Middle frontal gyrus (tissue), 1 donor: ENCODE measurements around the gene SPAG17.

ENCODE experiments used
- DNase-seq: peaks from one replicate; pipeline ENCODE4 v3.0.0-alpha.2; 2015; ENCODE audit warnings: low spot score; ENCODE audit errors: extremely low spot score

The SPAG17 gene

DNA sequence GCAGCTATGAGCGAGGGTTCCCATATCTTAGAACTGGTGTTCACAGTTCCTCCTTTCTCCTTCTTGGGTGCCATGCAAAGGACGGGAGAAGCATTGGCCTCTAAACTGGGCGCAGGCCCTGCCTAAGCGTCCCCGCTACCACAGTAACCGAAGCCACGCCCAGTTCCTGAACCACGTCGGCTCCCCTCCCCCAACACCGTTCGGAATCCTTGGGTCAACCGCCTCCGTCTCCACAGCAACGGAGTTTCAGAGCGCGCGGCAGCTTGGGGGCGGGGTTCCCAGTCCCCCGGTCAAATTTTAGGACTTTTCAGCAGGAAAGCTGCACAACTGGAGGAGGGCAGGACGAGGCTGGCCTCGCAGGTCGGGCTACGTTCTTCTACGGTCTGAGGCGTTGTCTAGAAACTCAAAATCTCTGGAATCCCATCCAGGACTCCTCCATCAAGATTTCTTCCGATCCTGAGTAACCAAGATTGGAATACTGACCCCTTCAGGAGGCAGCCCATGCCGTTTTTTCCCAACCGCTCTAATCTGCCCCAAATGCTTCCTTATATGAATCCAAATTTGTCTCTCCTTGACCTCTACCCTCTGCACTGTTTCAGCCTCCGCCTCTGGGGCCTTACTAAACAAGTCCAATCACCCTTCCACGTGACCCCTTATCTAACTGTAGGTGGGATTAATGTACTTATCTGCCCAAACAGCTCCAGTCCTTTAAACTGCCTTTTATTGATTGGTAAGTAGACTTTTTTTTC, at the start of gene SPAG17:
Gene SPAG17, minus strand, starts transcription at position 145 of the 749 bp plus-strand sequence. Its CDS starts 71 bp downstream, at position 74.
- DNase-seq = no peak

DNA sequence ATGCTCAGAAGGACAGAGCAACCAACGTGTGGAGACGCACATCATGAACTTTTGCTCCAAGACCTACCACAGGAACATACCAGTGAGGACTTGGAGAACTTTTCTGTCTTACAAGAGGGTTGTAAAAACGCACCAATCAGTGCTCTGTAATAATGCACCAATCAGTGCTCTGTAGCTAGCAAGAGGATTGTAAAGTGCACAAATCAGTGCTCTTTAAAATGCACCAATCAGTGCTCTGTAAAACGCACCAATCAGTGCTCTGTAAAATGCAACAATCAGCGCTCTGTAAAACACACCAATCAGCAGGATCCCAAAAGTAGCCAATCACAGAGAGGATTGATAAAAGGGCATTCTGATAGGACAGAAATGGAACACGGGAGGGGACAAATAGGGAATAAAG, 40.4 kb upstream of the SPAG17 start:
- DNase-seq = no peak

DNA sequence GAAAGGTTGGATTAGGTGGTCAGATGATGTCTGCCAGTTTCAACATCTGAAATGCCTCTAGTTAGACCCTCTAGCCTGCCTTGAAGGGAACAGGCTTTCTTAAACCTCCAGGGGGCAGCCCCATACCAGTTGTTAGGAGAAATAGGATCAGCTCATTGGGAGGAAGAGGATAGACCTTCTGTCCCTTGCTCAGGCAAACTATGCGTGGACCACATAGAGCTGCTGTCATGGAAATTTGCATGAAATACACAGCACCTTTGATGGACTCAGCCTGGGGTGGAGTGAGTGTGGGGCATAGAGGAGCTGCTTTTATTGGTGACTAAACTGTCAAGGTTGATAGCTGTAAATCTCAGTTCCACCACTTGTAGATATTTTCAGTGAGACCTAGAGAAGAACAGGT, 38.4 kb upstream of the SPAG17 start:
- no peak for DNase-seq

DNA sequence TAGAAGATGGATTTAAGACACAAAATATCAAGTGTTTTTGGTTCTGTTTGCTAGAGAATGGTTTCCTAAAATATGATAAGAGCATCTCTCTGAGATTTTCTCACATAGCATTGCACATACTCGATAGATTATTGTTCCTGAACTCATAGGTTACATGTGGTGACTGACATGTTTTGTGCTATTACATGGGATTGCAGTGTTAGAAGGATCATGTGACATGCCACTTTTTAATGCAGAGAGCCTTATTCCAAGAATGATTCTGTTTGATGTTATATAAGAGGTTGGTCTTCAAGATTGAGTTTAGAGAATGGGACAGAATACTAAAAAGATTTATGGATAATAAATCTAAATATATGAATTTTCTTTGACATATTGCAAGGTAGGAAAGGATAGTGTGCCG, 34.4 kb upstream of the SPAG17 start:
- DNase-seq = no peak

DNA sequence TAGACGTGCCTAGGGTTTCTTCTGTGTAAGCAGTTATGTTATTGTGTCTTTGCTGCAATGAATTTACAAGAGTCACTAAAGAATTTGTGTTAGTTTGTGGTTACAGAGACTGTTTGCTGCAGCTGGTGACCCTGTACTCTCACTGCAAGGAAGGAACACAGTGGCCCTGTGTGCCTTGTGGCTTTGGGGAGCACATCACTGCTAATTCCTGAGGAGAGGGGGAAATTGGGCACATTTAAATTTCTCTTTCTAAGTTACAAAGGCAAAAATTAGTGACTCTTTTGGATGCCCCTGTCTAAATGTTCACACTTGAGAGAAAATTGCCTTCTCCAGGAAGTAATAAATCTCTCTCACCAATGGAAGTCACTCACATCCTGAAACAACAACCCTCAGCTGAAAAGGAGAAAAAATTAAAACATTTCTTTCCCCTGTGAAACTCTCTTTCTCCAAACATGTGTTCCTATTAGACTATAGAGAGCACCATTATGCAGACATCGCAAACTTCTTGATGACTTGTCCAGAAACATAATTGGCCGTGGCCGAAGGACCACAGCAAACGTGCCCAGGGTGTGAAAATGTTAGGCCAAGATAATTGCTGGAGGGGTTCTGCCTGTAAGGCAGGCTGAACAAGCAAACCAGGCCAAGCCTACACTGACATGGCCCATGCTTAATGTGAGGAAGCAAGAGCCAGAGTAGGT, 32.3 kb upstream of the SPAG17 start:
- DNase-seq = no peak

DNA sequence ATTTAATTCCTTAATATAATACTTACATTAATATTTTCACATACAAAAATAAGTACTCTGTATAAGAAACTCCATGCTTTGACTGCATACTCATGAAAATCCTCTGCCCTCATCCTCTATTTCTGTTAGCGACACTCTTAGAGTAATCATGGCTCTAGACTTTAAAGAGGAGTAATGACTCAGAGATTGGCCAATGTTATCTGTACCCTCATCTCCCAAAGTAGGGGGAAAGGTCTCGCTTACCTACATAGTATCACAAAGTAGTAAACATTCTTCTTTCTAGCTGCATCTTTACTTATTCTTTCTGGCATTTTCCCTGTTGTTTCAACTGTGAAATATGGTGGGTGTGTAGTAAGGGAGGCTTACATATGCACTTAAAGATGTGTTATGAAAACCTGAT, 29.8 kb upstream of the SPAG17 start:
- no peak for DNase-seq

DNA sequence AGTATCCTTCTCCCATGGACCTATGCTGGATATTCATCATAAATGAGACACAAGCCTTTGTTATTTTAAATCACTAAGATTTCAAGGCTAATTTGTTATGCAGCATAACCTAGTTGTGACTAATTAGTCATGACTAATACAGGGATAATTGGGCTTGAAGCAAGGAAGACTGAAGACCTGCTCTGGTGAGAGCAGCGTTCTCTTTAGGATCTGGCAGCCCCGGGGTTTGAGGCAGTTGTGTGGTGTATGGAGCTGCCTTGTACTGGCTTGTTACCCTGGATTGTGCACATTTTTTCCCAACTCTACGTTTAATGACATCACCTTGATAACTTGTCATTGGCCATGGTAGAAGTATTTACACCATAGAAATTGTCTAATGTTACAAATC, 25.7 kb upstream of the SPAG17 start:
- no peak for DNase-seq

DNA sequence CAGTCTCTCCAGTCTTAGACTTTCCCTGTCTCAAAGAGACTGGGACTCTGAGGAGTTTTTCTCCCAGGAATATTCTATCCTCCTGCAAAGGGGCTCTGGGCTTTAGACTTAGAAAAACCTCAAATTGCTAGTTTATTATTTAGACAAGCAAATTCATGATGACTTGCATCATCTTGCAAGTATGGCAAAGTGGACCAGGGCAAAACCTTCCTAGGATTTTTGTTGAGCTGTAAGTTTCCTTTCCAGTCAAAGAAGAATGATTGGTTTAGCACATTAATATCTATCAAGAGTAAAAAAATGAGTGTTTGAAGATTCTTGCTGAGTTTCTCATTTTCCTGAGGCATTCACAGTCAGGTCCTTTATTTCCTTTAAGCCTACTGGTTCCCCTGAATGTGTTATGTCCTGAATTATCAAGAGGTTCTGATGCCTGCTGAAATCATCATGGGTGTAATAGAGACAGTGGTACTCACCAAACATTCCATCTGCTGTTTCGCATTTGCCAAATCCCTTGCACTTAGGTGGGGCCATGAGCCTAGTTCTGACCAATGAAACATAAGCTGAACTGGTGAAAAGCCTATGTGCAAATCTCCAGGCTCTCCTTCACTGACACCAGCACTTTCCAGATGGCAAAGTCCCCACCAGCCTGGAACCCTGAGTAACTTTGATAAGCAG, 25.2 kb upstream of the SPAG17 start:
- no peak for DNase-seq

DNA sequence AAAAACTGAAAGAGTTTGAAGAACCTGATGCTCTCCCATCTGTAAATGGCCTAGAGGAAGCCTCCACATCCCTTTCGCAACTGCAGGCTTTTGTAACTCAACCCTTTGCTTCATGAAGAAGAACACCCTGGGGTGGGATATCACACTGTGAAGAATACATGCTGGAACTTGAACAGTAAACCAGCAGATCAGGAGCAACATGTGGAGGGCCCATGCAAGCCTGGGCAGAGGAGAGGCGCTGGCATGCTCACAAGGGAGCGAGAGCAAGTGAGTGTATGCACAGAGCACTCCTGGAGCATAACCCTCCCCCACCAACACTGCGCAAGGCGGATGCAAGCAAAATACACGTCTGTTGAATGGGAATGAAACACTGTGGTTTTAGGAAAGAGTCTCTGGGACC, 24.6 kb upstream of the SPAG17 start:
- no peak for DNase-seq

DNA sequence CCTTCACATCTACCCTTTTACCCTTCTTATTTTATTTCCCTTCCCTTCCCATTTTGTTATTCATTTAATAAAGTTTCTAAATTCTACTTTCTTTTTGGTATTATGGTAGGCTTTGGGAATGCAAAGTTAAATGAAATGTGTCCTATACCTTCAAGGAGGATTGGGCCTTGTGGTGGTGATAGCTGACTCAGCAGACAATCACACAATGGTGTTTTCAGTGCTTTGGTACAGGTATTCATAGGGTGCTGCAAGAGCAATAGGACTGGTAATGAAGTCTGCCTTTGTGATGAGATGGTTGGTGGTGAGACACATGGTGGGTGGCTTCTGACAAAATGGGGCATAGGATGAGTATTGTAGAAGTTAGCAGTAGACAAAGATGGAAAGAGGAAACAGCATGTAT, 21.9 kb upstream of the SPAG17 start:
- DNase-seq = no peak

DNA sequence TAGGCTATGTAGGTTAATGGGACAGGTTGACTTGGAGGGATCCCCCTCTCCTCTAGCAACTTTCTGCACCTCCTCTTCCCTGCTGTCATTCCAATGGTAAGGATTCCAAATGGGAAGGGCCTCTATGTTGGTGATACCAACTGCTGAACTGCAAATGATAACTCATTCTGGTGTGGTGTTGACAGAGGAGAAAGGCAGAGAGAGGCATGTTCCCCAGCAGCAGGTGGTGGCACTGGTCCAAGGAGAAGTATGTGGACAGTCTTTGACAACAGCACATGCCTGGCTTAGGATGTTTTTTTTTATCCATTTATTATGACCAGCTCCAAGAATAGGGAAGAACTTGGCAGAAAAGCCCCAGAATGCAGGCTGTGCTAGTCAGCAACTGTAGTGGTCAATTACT, 19.6 kb upstream of the SPAG17 start:
- no peak for DNase-seq

DNA sequence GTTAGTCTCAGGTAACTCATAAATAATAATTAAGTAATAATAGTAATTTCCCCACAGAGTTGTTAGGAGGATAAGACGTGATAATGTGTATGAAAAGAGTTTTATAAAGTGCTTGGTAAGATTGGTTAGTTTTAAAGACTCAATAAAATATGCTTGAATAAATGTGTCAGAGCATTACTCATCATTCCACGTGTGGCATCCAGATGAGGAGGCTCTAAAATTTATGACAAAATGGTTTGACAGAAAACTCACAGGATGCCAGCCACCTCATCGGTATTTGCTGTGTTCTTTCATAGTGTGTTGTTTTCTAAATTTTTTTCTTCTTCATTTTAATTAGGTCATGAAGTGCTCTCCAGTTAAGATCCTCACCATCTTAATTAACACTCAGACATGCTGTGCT, 19.1 kb upstream of the SPAG17 start:
- DNase-seq = no peak

DNA sequence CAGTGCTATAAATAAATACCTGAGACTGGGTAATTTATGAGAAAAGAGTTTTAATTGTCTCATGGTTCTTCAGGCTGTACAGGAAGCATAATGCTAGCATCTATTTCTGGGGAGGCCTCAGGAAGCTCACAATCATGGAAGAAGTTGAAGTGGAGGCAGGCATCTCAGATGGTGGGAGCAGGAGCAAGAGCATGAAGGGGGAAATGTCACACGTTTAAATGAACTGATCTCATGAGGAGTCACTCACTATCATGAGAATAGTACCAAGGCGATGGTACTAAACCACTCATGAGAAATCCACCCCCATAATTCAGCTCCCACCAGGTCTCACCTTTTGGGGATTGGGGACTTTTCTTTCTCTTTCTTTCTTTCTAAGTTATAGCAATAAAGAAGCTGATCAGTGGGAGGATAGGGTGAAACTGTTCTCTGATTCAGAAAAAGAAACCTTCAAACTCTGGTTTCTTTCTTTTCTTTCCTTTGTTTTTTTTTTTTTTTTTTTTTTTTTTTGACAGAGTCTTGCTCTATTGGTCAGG, 17.1 kb upstream of the SPAG17 start:
- no peak for DNase-seq

DNA sequence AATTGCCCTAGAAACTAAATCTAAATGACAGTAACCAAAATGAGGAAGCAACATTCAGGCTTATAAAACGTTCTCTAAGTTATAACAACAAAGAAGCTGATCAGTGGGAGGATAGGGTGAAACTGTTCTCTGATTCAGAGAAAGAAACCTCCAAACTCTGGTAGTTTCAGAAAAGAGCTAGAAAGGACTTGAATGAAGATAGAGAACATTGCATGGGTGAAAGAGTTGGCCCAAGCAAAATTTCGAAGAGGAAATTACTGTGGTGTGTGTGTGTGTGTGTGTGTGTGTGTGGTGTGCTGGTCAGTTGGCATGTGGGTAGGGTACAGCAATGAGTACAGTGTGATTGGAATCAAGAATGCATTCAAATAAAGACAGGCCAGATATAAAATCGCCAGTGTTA, 16.5 kb upstream of the SPAG17 start:
- no peak for DNase-seq

DNA sequence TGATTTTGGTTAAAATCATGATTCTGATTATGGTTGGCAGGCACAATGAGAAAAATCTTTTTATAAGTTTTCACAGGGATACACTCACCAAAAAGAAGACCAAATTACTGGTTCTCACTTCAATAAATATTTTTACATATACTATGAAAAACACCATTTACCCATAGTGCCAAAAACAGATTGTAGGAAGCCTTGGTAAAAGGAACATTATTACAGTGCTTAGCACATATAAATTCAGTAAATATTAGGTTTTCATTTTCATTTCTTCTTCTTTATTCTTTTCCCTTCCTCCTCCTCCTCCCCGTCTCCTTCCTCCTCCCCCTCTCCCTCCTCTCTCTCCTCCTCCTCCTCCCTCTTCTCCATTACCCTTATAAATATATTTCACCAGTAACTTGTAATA, 15.8 kb upstream of the SPAG17 start:
- no peak for DNase-seq

DNA sequence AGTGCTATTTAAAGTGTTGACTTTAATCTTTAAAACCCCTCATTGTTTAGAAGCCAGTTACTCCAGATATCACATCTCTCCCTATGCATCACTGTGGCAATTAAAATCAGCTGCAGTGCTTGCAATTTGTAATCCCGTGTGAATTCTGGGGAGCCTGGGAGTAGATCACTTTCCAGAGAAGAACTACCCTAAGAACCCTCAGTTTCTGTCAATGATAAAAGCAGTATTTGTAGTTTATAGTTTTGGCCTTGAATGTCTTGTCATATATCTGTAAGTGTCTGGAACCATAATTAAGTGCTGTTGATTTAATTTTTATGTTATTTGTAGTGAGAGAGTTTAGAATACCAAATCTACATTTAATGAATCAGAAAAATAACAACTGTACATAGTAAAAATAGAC, 5.5 kb upstream of the SPAG17 start:
- DNase-seq = no peak

DNA sequence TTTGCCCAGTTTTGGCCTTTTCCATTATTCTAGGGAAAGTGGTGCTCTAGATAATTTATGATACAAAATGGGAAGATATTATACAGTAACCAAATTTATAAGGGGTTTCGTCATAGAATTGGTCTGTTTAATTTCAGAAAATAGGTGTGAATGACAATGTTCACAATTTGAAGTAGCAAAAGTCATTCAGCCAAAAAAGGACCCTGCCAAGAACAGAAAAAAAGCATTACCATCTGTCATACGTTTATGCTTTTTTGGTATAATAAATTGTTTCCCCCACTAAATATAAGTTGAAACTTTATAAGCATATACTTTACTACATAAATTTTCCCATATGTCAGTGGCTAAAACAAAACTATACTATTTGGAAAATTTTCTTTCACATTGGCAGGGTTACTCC, 4.5 kb upstream of the SPAG17 start:
- no peak for DNase-seq

DNA sequence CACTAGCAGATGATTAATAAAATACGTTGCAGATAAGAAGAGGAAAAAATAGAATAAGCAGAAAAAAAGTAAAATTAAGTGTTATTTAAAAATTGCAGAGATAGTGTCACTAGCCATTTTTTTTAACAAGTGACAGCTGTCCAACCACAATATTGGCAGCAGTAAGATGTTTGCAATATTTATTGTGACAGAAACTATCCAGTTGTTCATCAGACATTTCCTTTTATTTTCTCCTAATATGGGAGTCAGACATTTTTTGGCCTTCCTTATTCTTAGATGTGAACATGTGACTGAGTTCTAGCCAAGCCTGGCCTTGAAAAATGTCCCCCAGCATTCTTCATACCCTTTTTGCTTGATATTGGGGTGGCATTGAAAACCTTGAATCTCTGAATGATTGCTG, 3.4 kb upstream of the SPAG17 start:
- no peak for DNase-seq

DNA sequence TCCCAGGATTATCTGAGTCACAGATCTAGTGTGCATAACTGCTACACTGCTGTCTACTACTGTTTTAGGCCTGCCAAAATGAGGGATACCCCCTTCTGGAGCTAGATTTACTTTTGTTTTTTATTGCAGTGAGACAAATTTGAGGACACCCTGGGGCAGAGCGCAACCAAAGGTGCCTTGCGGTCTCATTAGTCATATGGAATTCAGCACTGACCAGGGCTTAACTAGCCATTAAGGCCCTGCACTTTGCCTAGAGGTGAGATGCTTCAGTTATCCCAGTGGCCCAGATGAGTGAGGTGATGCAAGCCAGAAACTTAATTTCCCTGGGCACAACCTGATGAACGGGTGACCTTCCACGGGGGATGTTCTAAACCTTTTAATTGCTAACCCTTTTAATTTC, 998 bp upstream of the SPAG17 start:
- DNase-seq = no peak

DNA sequence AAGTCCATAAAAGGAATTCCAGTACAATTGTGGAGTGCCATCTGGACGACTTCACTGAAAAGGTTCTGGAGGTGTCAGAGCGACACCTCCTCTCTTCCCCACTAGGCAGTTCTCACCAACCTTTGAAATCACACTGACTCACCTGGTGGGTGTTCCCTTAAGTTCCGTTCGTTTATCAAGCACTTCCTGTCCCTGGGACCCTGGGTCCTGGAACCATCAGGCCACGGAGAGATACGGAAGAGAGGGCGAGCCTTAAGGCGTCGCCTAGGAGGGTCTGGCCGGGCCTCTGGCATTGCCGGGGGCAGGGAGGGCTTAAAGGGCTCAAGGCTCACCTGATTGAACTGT, 317 bp downstream of the SPAG17 start:
- no peak for DNase-seq

DNA sequence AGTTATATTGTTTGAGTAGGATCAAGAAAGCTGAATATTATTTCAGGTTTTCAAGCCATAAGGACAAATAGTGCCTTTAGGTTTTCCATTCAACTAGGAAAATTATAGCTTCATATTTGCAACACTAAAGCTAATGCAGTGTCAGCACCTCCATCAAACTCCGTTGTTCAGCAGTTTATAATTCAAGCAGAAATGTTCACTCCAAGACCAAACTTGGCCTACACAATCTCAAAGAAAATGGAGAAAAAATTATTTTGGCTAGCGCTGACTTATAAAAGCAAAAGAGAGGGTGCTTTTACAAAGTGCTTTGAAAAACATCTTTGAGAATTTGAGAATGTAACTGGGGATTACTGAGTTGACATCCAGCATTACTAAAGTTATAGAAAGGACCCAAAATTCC, 1.4 kb downstream of the SPAG17 start:
- no peak for DNase-seq

DNA sequence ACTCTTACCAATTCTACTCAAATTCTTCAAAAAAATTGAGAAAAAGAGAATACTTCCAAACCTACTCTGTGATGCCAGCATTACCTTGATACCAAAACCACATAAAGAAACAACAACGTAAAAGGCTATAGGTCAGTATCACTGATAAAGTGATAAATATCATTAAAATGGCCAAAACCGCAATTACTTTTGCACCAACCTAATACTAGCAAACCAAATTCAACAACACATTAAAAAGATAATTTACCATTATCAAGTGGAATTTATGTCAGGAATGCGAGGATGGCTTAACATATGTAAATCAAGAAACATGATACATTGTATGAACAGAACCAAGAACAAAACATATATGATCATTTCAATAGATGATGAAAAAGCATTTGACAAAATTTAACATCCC, 7.0 kb downstream of the SPAG17 start:
- DNase-seq = no peak

DNA sequence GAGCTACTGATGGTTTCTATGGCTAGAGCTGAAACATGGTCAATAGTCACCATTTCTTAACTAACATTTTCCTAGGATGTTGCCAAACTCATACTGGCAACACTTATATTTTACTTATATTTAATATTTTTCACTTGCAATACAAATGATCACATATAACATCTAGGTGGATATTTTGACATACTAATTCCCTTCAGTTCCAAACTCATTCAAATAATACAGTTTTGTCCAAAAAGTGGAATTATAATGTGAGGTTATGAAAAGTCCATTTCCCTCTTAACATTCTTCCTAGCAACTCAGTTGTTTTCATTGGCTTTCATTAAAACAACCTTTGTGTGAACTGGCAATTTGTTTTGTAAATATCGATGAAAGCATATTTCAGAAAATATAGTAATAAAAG, 16.0 kb downstream of the SPAG17 start:
- no peak for DNase-seq
